SK-N-SH (cell line): ENCODE results near the gene UNK. TPM values are rescaled to one million over a fixed set of nuclear protein-coding genes. Genes with fewer than 3 reads are reported as not detected.

Experiments
- CTCF ChIA-PET: fragments of 300-600, 350-600 bp; formaldehyde crosslinking; extraction: SDS; loops from one replicate; lab custom pipeline; 2021; lab: Yijun Ruan, JAX
- POLR2A ChIA-PET: fragments of 350-600 bp; sonication (Branson Sonifier 250); formaldehyde crosslinking; extraction: SDS; loops from one replicate; lab custom pipeline; 2020; ENCODE audit warnings: antibody characterized with exemption, inconsistent platforms; lab: Yijun Ruan, JAX
- DNase-seq: peaks from one replicate; pipeline ENCODE4 v3.0.0; 2012
- H2AFZ ChIP-seq: fragments of 200-600 bp; sonication (generic); 2 replicates; pipeline ENCODE4 v1.8.1; 2016; ENCODE audit warnings: antibody characterized with exemption, mild to moderate bottlenecking, low read depth
- H3F3A ChIP-seq: fragments of 200-600 bp; sonication (generic); replicated peaks from 2 replicates; pipeline ENCODE3; 2016; ENCODE audit warnings: antibody characterized with exemption, mild to moderate bottlenecking; ENCODE audit not compliant: insufficient read depth
- H3K27ac ChIP-seq, 2 experiments: fragments of 200-500 bp in 1 of 2; fragments of 200-600 bp in 1 of 2; sonication (Bioruptor generic) in 1 of 2; sonication (generic), shearing (Covaris generic) in 1 of 2; 2 replicates each; pipeline versions ENCODE4 v1.5.1 to v1.6.1; 2014 to 2016; ENCODE audit warnings: low read depth in 2 of 2, inconsistent platforms in 1 of 2, low read length in 1 of 2, mild to moderate bottlenecking in 1 of 2, mixed read lengths in 1 of 2
- H3K27me3 ChIP-seq: fragments of 200-600 bp; sonication (generic), shearing (Covaris generic); 2 replicates; pipeline ENCODE4 v1.6.1; 2016; ENCODE audit warnings: mixed run types; ENCODE audit not compliant: insufficient read depth
- H3K36me3 ChIP-seq, 2 experiments: fragments of 200-500 bp in 1 of 2; fragments of 200-600 bp in 1 of 2; sonication (Bioruptor generic) in 1 of 2; sonication (generic) in 1 of 2; replicated peaks in 1 of 2; 2 replicates each; pipeline versions ENCODE3 to v1.5.1; 2014 to 2016; ENCODE audit warnings: low read length in 1 of 2, mild to moderate bottlenecking in 1 of 2; ENCODE audit not compliant: insufficient read depth in 2 of 2, control insufficient read depth in 1 of 2
- H3K4me1 ChIP-seq, 2 experiments: fragments of 200-500 bp in 1 of 2; fragments of 200-600 bp in 1 of 2; sonication (Bioruptor generic) in 1 of 2; sonication (generic), shearing (Covaris generic) in 1 of 2; 2 replicates each; pipeline versions ENCODE4 v1.5.1 to v1.6.1; 2014 to 2016; ENCODE audit warnings: low read depth in 1 of 2, low read length in 1 of 2, mixed run types in 1 of 2; ENCODE audit not compliant: insufficient read depth in 2 of 2, control insufficient read depth in 1 of 2
- H3K4me2 ChIP-seq: fragments of 200-600 bp; sonication (generic), shearing (Covaris generic); 2 replicates; pipeline ENCODE4 v1.6.1; 2017; ENCODE audit warnings: mixed run types
- H3K4me3 ChIP-seq, 2 experiments: fragments of 200-500 bp in 1 of 2; fragments of 200-600 bp in 1 of 2; sonication (Bioruptor generic) in 1 of 2; sonication (generic), shearing (Covaris generic) in 1 of 2; 2 replicates each; pipeline versions ENCODE4 v1.5.1 to v1.8.1; 2014 to 2016; ENCODE audit warnings: low read depth in 2 of 2, inconsistent platforms in 1 of 2, low read length in 1 of 2, mild to moderate bottlenecking in 1 of 2, mixed read lengths in 1 of 2, moderate library complexity in 1 of 2
- H3K79me2 ChIP-seq: fragments of 200-600 bp; sonication (generic); 2 replicates; pipeline ENCODE4 v1.8.1; 2017; ENCODE audit warnings: mild to moderate bottlenecking; ENCODE audit not compliant: insufficient read depth
- H3K9ac ChIP-seq: fragments of 200-600 bp; sonication (generic); 2 replicates; pipeline ENCODE4 v1.6.1; 2017; ENCODE audit warnings: mixed run types
- H3K9me2 ChIP-seq: fragments of 200-600 bp; sonication (generic); 2 replicates; pipeline ENCODE4 v1.6.1; 2017; ENCODE audit warnings: mixed run types
- H3K9me3 ChIP-seq: fragments of 200-600 bp; sonication (generic); 2 replicates; pipeline ENCODE4 v1.6.1; 2017; ENCODE audit warnings: mixed run types, mild to moderate bottlenecking, moderate library complexity
- H4K20me1 ChIP-seq: fragments of 200-600 bp; sonication (generic); 2 replicates; pipeline ENCODE4 v1.6.1; 2017; ENCODE audit warnings: mild to moderate bottlenecking, mixed run types; ENCODE audit not compliant: insufficient read depth
- CHD2 ChIP-seq: fragments of 150-350 bp; IDR thresholded peaks from 2 replicates; pipeline ENCODE4 v1.6.1; 2018; ENCODE audit warnings: low read length; ENCODE audit not compliant: partially characterized antibody
- FOSL2 ChIP-seq: IDR thresholded peaks from 2 replicates; pipeline ENCODE4 v1.4.0; 2012; ENCODE audit warnings: low read depth, mild to moderate bottlenecking, moderate library complexity, borderline replicate concordance
- FOXJ3 ChIP-seq: sonication (generic); formaldehyde crosslinking; IDR thresholded peaks from 2 replicates; pipeline ENCODE4 v1.5.1; 2020; ENCODE audit warnings: mild to moderate bottlenecking, missing genetic modification reagents
- FOXM1 ChIP-seq: IDR thresholded peaks from 2 replicates; pipeline ENCODE4 v1.4.0; 2012; ENCODE audit warnings: low read depth, mild to moderate bottlenecking
- GATA2 ChIP-seq: sonication (generic); formaldehyde crosslinking; IDR thresholded peaks from 2 replicates; pipeline ENCODE4 v1.5.0; 2020; ENCODE audit warnings: mild to moderate bottlenecking, missing genetic modification reagents
- MEF2A ChIP-seq: IDR thresholded peaks from 2 replicates; pipeline ENCODE4 v1.4.0; 2012; ENCODE audit warnings: low read depth, borderline replicate concordance
- MXI1 ChIP-seq: IDR thresholded peaks from 2 replicates; pipeline ENCODE4 v1.6.1; 2012; ENCODE audit warnings: mild to moderate bottlenecking, low read depth, low read length, improper control_type of control experiment
- SIN3A ChIP-seq: IDR thresholded peaks from 2 replicates; pipeline ENCODE4 v1.6.1; 2012; ENCODE audit warnings: low read depth, mild to moderate bottlenecking, low read length, moderate library complexity, borderline replicate concordance
- SMC3 ChIP-seq: IDR thresholded peaks from 2 replicates; pipeline ENCODE4 v1.6.1; 2012; ENCODE audit warnings: low read depth, low read length, improper control_type of control experiment
- TAF1 ChIP-seq: IDR thresholded peaks from 2 replicates; pipeline ENCODE4 v1.6.1; 2012; ENCODE audit warnings: low read depth, mild to moderate bottlenecking, low read length, moderate library complexity, borderline replicate concordance
- USF1 ChIP-seq: IDR thresholded peaks from 2 replicates; pipeline ENCODE4 v1.4.0; 2012; ENCODE audit warnings: low read depth, borderline replicate concordance
- ZBTB33 ChIP-seq: IDR thresholded peaks from 2 replicates; pipeline ENCODE4 v1.4.0; 2012; ENCODE audit warnings: low read depth, borderline replicate concordance
- WGBS: methylation state at CpG from one replicate; pipeline ENCODE4 v1.1.6; 2017; ENCODE audit warnings: low lambda C conversion rate; 5-methylcytosine and 5-hydroxymethylcytosine counted together
- polyA plus RNA-seq, 3 experiments: library from polyadenylated mRNA; depleted of rRNA; stranded (reverse); fragments of >200 nt; gene quantifications; 2 replicates each; pipeline ENCODE4 v1.2.3, GENCODE V29; 2012

UNK gene
- polyA plus RNA-seq, 1 of the 3 experiments (the other 2 are of a cell fraction): 24.8 TPM

- Histone ChIP-seq H2AFZ (no peak overlapping the region), H3K9ac (no peak overlapping the region), H3K79me2 (peaks cover 94% of the 10 kb centered on the region), H4K20me1 (no peaks in the 10 kb centered on the region), H3K4me2 (no peak overlapping the region), H3K9me3 (no peaks in the 10 kb centered on the region), H3F3A (peaks cover 3% of the 10 kb centered on the region), H3K4me1 (peaks cover 0 to 8% of the 10 kb centered on the region in 2 experiments; a peak in 1 of 4 replicates), H3K27me3 (no peaks in the 10 kb centered on the region), H3K36me3 (peaks cover 26 to 50% of the 10 kb centered on the region in 2 experiments), H3K9me2 (no peaks in the 10 kb centered on the region), H3K27ac (no peak overlapping the region), H3K4me3 (no peak overlapping the region)
- CTCF ChIA-PET: interaction anchor here (1.6 to 10.7 kb wide), 4 partner anchors 10 to 34 kb away, joined by 3 to 82 read pairs (median 11); partner anchors contain the start of gene GALK1
- POLR2A ChIA-PET: interaction anchor here (1.4 to 3.6 kb wide), 2 partner anchors 8 to 14 kb away, joined by 4 to 11 read pairs; partner anchors contain the start of gene UNK
- no peak for DNase-seq
- no peak for TF ChIP-seq MXI1
- no peak for TF ChIP-seq FOXM1
- TF ChIP-seq USF1: no peak
- TF ChIP-seq SIN3A: no peak
- no peak for TF ChIP-seq TAF1
- no peak for TF ChIP-seq SMC3
- no peak for TF ChIP-seq MEF2A
- TF ChIP-seq ZBTB33: no peak
- no peak for TF ChIP-seq CHD2
- no peak for TF ChIP-seq GATA2
- no peak for TF ChIP-seq FOXJ3 (CRISPR knock-in tag)
- 89% methylated on average over 1 of the region's 1 CpG for WGBS
These were observed 8.9 kb downstream of the UNK start for GRCh38 chr17:75793460-75793859.

- 93% methylated on average over 8 of the region's 8 CpGs for WGBS
- no peak for DNase-seq
These were observed 11.4 kb downstream of the UNK start for GRCh38 chr17:75795820-75796607.

More at GRCh38 chr17:75795820-75796607, 11.4 kb downstream of the UNK start:
- CTCF ChIA-PET: interaction anchor here (0.7 to 10.7 kb wide), 11 partner anchors 9 to 209 kb away, joined by 3 to 82 read pairs (median 6); partner anchors contain the start of gene GALK1
- Histone ChIP-seq H2AFZ (no peak overlapping the region), H3K9ac (no peak overlapping the region), H3K4me2 (no peak overlapping the region), H3K27ac (no peak overlapping the region), H4K20me1 (no peaks in the 10 kb centered on the region), H3K79me2 (peaks cover 79% of the 10 kb centered on the region), H3K36me3 (peaks cover 26 to 46% of the 10 kb centered on the region in 2 experiments), H3K27me3 (no peaks in the 10 kb centered on the region), H3K9me3 (no peaks in the 10 kb centered on the region), H3K9me2 (no peaks in the 10 kb centered on the region), H3K4me3 (no peak overlapping the region), H3F3A (peaks cover 3% of the 10 kb centered on the region), H3K4me1 (peaks cover 0 to 8% of the 10 kb centered on the region in 2 experiments; a peak in 1 of 4 replicates)
- POLR2A ChIA-PET: interaction anchor here (0.6 to 3.6 kb wide), 4 partner anchors 8 to 20 kb away, joined by 3 to 11 read pairs (median 6); partner anchors contain the start of gene UNK
- TF ChIP-seq FOSL2 (no peak), FOXM1 (no peak)
